ENCODE results near the gene LAMA3. TPM values are rescaled to one million over a fixed set of nuclear protein-coding genes. Genes with fewer than 3 reads are reported as not detected.

LAMA3 gene
- total RNA-seq, 1 donor, result 8.3 TPM

- TF ChIP-seq CTCF (IDR thresholded peaks at IDR 0.05; ENCODE audit: extremely low read depth, low read depth, low read length), result no peak
- no peaks in the 10 kb centered on the region for H3K4me1 ChIP-seq (ENCODE audit: insufficient read depth, low read length)
- no peak overlapping the region for H2AFZ ChIP-seq (ENCODE audit: low read length)
- no peaks in the 10 kb centered on the region for H3K79me2 ChIP-seq (ENCODE audit: insufficient read depth, low read length)
- no peak overlapping the region for H3K4me2 ChIP-seq (ENCODE audit: insufficient read depth, low read length)
- DNase-seq (ENCODE audit: insufficient read length, low spot score, missing footprints), result no peak
- H3K4me3 ChIP-seq (ENCODE audit: insufficient read depth, low read length), result no peak overlapping the region
- no peaks in the 10 kb centered on the region for H3K36me3 ChIP-seq (ENCODE audit: insufficient read depth, low read length)
- no peaks in the 10 kb centered on the region for H4K20me1 ChIP-seq (ENCODE audit: insufficient read depth, low read length)
- H3K27me3 ChIP-seq (ENCODE audit: insufficient read depth, low read length), result no peaks in the 10 kb centered on the region
- H3K27ac ChIP-seq (ENCODE audit: low read depth, low read length), result no peak overlapping the region
- H3K9me3 ChIP-seq (ENCODE audit: low read depth, low read length), result no peaks in the 10 kb centered on the region
Observed at GRCh38 chr18:23802817-23803216, 113.6 kb downstream of the LAMA3 start.

- no peaks in the 10 kb centered on the region for H4K20me1 ChIP-seq (ENCODE audit: insufficient read depth, low read length)
- no peaks in the 10 kb centered on the region for H3K36me3 ChIP-seq (ENCODE audit: insufficient read depth, low read length)
- H3K79me2 ChIP-seq (ENCODE audit: insufficient read depth, low read length), result no peaks in the 10 kb centered on the region
- H3K27ac ChIP-seq (ENCODE audit: low read depth, low read length), result no peak overlapping the region
- no peaks in the 10 kb centered on the region for H3K27me3 ChIP-seq (ENCODE audit: insufficient read depth, low read length)
- H3K4me1 ChIP-seq (ENCODE audit: insufficient read depth, low read length), result no peaks in the 10 kb centered on the region
- no peak overlapping the region for H2AFZ ChIP-seq (ENCODE audit: low read length)
- no peak for DNase-seq (ENCODE audit: insufficient read length, low spot score, missing footprints)
- H3K4me3 ChIP-seq (ENCODE audit: insufficient read depth, low read length), result no peak overlapping the region
- no peak overlapping the region for H3K4me2 ChIP-seq (ENCODE audit: insufficient read depth, low read length)
- no peaks in the 10 kb centered on the region for H3K9me3 ChIP-seq (ENCODE audit: low read depth, low read length)
- TF ChIP-seq CTCF (IDR thresholded peaks at IDR 0.05; ENCODE audit: extremely low read depth, low read depth, low read length), result no peak
Observed at GRCh38 chr18:23803755-23804154, 114.5 kb downstream of the LAMA3 start.

GRCh38 chr18:23805898-23806297 lies 116.6 kb downstream of the LAMA3 start:
- no peak overlapping the region for H2AFZ ChIP-seq (ENCODE audit: low read length)
- H3K79me2 ChIP-seq (ENCODE audit: insufficient read depth, low read length), result no peaks in the 10 kb centered on the region
- H3K27me3 ChIP-seq (ENCODE audit: insufficient read depth, low read length), result no peaks in the 10 kb centered on the region
- DNase-seq (ENCODE audit: insufficient read length, low spot score, missing footprints), result no peak
- TF ChIP-seq CTCF (IDR thresholded peaks at IDR 0.05; ENCODE audit: extremely low read depth, low read depth, low read length), result no peak
- H3K27ac ChIP-seq (ENCODE audit: low read depth, low read length), result no peak overlapping the region
- no peak overlapping the region for H3K4me2 ChIP-seq (ENCODE audit: insufficient read depth, low read length)
- no peaks in the 10 kb centered on the region for H4K20me1 ChIP-seq (ENCODE audit: insufficient read depth, low read length)
- no peaks in the 10 kb centered on the region for H3K9me3 ChIP-seq (ENCODE audit: low read depth, low read length)
- H3K36me3 ChIP-seq (ENCODE audit: insufficient read depth, low read length), result no peaks in the 10 kb centered on the region
- H3K4me1 ChIP-seq (ENCODE audit: insufficient read depth, low read length), result no peaks in the 10 kb centered on the region
- no peak overlapping the region for H3K4me3 ChIP-seq (ENCODE audit: insufficient read depth, low read length)

GRCh38 chr18:23809415-23809814 lies 120.2 kb downstream of the LAMA3 start:
- Histone ChIP-seq H3K36me3 (ENCODE audit: insufficient read depth, low read length) (no peaks in the 10 kb centered on the region), H3K4me3 (ENCODE audit: insufficient read depth, low read length) (no peak overlapping the region), H3K4me2 (ENCODE audit: insufficient read depth, low read length) (no peak overlapping the region), H3K27ac (ENCODE audit: low read depth, low read length) (no peak overlapping the region), H3K9me3 (ENCODE audit: low read depth, low read length) (no peaks in the 10 kb centered on the region), H4K20me1 (ENCODE audit: insufficient read depth, low read length) (no peaks in the 10 kb centered on the region), H3K4me1 (ENCODE audit: insufficient read depth, low read length) (no peaks in the 10 kb centered on the region), H3K79me2 (ENCODE audit: insufficient read depth, low read length) (no peaks in the 10 kb centered on the region), H2AFZ (ENCODE audit: low read length) (no peak overlapping the region), H3K27me3 (ENCODE audit: insufficient read depth, low read length) (no peaks in the 10 kb centered on the region)
- TF ChIP-seq CTCF (IDR thresholded peaks at IDR 0.05; ENCODE audit: extremely low read depth, low read depth, low read length), result no peak
- DNase-seq (ENCODE audit: insufficient read length, low spot score, missing footprints), result no peak
